ENCODE data around the gene MYO15B.

Gene MYO15B

GRCh38 chr17:75561927-75562603 is 25.5 kb upstream of the MYO15B start:
- peaks cover 16% of the 10 kb centered on the region for H3K36me3 ChIP-seq (ENCODE audit: insufficient read depth, low read depth, low read length)
- H3K9me3 ChIP-seq (ENCODE audit: insufficient read depth, low read depth, low read length) = no peaks in the 10 kb centered on the region
- no peak overlapping the region for H3K4me3 ChIP-seq (ENCODE audit: low read length)
- no peak overlapping the region for H3K9ac ChIP-seq (ENCODE audit: low read depth, low read length)
- no peaks in the 10 kb centered on the region for H3K27me3 ChIP-seq (ENCODE audit: insufficient read depth, low read length)
- no peak overlapping the region for H3K27ac ChIP-seq (ENCODE audit: low read length)
- no peaks in the 10 kb centered on the region for H3K4me1 ChIP-seq (ENCODE audit: insufficient read depth, low read length)

DNA sequence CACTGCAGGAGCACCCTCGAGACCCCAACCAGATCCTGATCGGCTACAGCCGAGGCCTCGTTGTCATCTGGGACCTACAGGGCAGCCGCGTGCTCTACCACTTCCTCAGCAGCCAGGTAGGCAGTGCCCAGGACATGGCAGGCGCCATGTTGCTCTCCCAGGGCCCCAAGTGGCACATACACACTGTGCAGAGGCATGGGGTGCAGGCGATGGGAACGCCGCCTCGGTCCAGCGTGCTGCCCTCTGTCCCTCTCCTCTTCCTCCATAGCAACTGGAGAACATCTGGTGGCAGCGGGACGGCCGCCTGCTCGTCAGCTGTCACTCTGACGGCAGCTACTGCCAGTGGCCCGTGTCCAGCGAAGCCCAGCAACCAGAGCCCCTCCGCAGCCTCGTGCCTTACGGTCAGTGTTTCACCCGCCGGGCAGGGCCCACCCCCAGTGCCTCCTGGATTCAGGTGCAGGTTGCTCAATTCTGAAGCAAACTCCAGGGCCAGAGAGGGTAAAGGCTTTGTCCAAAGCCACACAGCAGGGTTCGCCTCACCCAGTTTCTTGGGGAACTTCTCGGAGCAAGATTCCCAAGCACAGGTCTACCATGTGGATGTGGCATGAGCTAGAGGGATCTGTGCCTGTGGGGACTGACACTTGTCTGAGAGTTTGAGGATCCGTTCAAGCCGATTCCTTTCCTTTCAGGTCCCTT is 24.4 kb upstream of the MYO15B start:
- peaks cover 16% of the 10 kb centered on the region for H3K36me3 ChIP-seq (ENCODE audit: insufficient read depth, low read depth, low read length)
- no peaks in the 10 kb centered on the region for H3K27me3 ChIP-seq (ENCODE audit: insufficient read depth, low read length)
- no peak overlapping the region for H3K4me3 ChIP-seq (ENCODE audit: low read length)
- no peak overlapping the region for H3K27ac ChIP-seq (ENCODE audit: low read length)
- H3K9ac ChIP-seq (ENCODE audit: low read depth, low read length) = no peak overlapping the region
- no peaks in the 10 kb centered on the region for H3K4me1 ChIP-seq (ENCODE audit: insufficient read depth, low read length)
- H3K9me3 ChIP-seq (ENCODE audit: insufficient read depth, low read depth, low read length) = no peaks in the 10 kb centered on the region

DNA sequence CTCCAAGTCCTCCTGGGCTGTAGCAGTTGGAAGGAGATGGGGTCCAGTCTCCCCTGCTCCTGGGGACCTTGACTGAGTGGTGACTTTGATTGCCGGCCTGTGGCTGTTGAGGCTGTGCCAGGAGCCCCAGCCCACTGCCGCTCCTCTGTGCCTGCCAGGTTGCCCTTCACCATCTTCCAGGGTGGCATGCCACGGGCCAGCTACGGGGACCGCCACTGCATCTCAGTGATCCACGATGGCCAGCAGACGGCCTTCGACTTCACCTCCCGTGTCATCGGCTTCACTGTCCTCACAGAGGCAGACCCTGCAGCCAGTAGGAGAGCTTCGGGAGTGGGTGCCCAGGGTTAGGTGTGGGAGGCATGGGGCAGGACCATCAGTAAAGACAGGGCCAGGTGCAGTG is 23.4 kb upstream of the MYO15B start:
- no peaks in the 10 kb centered on the region for H3K9me3 ChIP-seq (ENCODE audit: insufficient read depth, low read depth, low read length)
- no peaks in the 10 kb centered on the region for H3K4me1 ChIP-seq (ENCODE audit: insufficient read depth, low read length)
- H3K4me3 ChIP-seq (ENCODE audit: low read length) = no peak overlapping the region
- peaks cover 16% of the 10 kb centered on the region for H3K36me3 ChIP-seq (ENCODE audit: insufficient read depth, low read depth, low read length)
- no peak overlapping the region for H3K9ac ChIP-seq (ENCODE audit: low read depth, low read length)
- H3K27ac ChIP-seq (ENCODE audit: low read length) = no peak overlapping the region
- H3K27me3 ChIP-seq (ENCODE audit: insufficient read depth, low read length) = no peaks in the 10 kb centered on the region

DNA sequence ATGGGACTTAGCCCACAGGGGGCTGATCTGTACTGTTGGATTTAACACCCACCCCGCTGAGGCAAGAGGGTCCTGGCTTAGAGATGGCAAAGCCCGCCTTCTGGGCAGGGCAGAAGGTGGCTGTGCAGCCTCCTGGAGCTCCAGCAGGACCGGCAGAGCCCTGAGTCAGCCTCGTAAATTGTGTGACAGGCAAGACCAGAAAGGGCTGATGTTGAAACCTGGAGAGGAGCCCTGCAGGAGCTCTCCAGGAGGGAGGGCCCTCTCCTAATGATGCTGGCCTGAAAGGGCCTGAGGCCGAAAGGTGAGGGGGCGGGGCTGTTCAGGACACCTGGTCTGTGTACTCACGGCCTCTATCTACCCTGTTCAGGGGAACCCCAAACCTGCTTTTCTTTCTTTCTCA is 22.5 kb upstream of the MYO15B start:
- Histone ChIP-seq H3K36me3 (ENCODE audit: insufficient read depth, low read depth, low read length) (peaks cover 16% of the 10 kb centered on the region), H3K27me3 (ENCODE audit: insufficient read depth, low read length) (no peaks in the 10 kb centered on the region)

DNA sequence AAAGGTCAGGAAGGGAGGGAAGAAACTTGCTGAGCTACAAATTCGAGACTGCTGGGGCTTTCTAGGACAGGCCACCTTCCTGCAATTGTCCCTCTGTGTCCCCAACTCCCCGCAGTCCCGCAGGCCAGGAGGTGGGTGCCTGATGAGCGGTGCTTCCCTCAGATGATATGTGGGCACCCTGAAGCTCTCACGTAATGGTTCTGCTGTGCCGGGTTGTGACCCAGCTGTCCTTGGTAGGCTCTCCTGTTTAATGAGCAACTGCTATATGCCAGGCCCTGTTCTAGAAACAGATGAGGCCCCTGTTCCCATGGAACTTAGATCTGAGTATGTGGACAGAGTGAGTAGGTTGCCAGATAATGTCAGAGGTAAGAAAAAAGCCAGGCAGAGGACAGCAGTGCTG is 22.0 kb upstream of the MYO15B start:
- Histone ChIP-seq H3K27me3 (ENCODE audit: insufficient read depth, low read length) (no peaks in the 10 kb centered on the region), H3K27ac (ENCODE audit: low read length) (no peak overlapping the region), H3K9me3 (ENCODE audit: insufficient read depth, low read depth, low read length) (no peaks in the 10 kb centered on the region), H3K4me1 (ENCODE audit: insufficient read depth, low read length) (no peaks in the 10 kb centered on the region), H3K4me3 (ENCODE audit: low read length) (no peak overlapping the region), H3K36me3 (ENCODE audit: insufficient read depth, low read depth, low read length) (peaks cover 16% of the 10 kb centered on the region), H3K9ac (ENCODE audit: low read depth, low read length) (no peak overlapping the region)

More for the DNA sequence above, 22.5 kb upstream of the MYO15B start:
- Histone ChIP-seq H3K4me3 (ENCODE audit: low read length) (no peak overlapping the region), H3K9ac (ENCODE audit: low read depth, low read length) (no peak overlapping the region), H3K4me1 (ENCODE audit: insufficient read depth, low read length) (no peaks in the 10 kb centered on the region), H3K27ac (ENCODE audit: low read length) (no peak overlapping the region), H3K9me3 (ENCODE audit: insufficient read depth, low read depth, low read length) (no peaks in the 10 kb centered on the region)

DNA sequence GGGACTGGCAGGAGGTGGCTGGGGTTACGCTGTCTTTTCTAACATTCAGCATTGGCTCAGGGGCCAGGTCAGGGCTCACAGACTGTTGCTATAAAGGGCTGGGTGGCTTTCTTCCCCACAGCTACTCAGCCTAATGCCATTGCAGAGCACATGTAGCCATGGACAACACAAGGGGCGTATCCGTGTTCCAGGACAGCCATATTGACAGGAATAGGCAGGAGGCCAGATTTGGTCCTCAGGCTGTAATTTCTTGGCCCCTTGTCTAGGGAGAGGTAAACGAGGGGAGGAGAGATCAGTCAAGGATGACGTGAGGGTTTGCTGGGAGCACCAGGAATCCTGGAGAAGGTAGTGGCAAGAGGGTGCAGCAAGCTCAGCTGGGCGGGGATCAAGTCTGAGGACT is 21.2 kb upstream of the MYO15B start:
- Histone ChIP-seq H3K4me1 (ENCODE audit: insufficient read depth, low read length) (no peaks in the 10 kb centered on the region), H3K36me3 (ENCODE audit: insufficient read depth, low read depth, low read length) (peaks cover 16% of the 10 kb centered on the region), H3K27me3 (ENCODE audit: insufficient read depth, low read length) (no peaks in the 10 kb centered on the region), H3K27ac (ENCODE audit: low read length) (no peak overlapping the region), H3K9me3 (ENCODE audit: insufficient read depth, low read depth, low read length) (no peaks in the 10 kb centered on the region), H3K4me3 (ENCODE audit: low read length) (no peak overlapping the region), H3K9ac (ENCODE audit: low read depth, low read length) (no peak overlapping the region)

GRCh38 chr17:75566834-75567233 is 20.8 kb upstream of the MYO15B start:
- Histone ChIP-seq H3K27ac (ENCODE audit: low read length) (no peak overlapping the region), H3K9me3 (ENCODE audit: insufficient read depth, low read depth, low read length) (no peaks in the 10 kb centered on the region), H3K27me3 (ENCODE audit: insufficient read depth, low read length) (no peaks in the 10 kb centered on the region), H3K36me3 (ENCODE audit: insufficient read depth, low read depth, low read length) (peaks cover 16% of the 10 kb centered on the region), H3K9ac (ENCODE audit: low read depth, low read length) (no peak overlapping the region), H3K4me3 (ENCODE audit: low read length) (no peak overlapping the region), H3K4me1 (ENCODE audit: insufficient read depth, low read length) (no peaks in the 10 kb centered on the region)

DNA sequence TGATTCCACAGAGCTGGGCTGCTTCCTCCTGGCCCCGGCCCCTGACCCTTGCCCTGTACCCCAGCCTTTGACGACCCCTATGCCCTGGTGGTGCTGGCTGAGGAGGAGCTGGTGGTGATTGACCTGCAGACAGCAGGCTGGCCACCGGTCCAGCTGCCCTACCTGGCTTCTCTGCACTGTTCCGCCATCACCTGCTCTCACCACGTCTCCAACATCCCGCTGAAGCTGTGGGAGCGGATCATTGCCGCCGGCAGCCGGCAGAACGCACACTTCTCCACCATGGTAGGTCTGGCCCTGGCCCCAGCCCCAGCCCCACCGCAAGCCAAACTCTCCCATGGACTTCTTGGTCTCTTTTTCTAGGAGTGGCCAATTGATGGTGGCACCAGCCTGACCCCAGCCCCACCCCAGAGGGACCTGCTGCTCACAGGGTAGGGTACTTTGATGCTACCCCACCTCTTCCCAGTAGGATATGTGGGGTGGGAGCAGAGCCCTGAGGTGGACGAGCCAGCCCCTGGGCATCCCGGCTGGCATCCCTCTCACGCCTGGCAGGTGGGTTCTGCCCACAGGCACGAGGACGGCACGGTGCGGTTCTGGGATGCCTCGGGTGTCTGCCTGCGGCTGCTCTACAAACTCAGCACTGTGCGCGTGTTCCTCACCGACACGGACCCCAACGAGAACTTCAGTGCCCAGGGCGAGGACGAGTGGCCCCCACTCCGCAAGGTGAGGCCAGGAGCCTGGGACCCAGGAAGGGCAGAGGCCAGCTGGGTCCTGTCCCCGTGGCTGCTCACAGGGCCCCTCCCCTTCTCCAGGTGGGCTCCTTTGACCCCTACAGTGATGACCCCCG is 19.0 kb upstream of the MYO15B start:
- Histone ChIP-seq H3K27me3 (ENCODE audit: insufficient read depth, low read length) (no peaks in the 10 kb centered on the region), H3K9me3 (ENCODE audit: insufficient read depth, low read depth, low read length) (no peaks in the 10 kb centered on the region), H3K27ac (ENCODE audit: low read length) (no peak overlapping the region)

GRCh38 chr17:75570034-75570676 is 17.4 kb upstream of the MYO15B start:
- Histone ChIP-seq H3K4me1 (ENCODE audit: insufficient read depth, low read length) (no peaks in the 10 kb centered on the region), H3K9me3 (ENCODE audit: insufficient read depth, low read depth, low read length) (no peaks in the 10 kb centered on the region), H3K4me3 (ENCODE audit: low read length) (no peak overlapping the region), H3K27me3 (ENCODE audit: insufficient read depth, low read length) (no peaks in the 10 kb centered on the region), H3K9ac (ENCODE audit: low read depth, low read length) (no peak overlapping the region), H3K36me3 (ENCODE audit: insufficient read depth, low read depth, low read length) (no peaks in the 10 kb centered on the region), H3K27ac (ENCODE audit: low read length) (no peak overlapping the region)

More for the DNA sequence above, 19.0 kb upstream of the MYO15B start:
- Histone ChIP-seq H3K36me3 (ENCODE audit: insufficient read depth, low read depth, low read length) (peaks cover 8% of the 10 kb centered on the region), H3K9ac (ENCODE audit: low read depth, low read length) (no peak overlapping the region), H3K4me3 (ENCODE audit: low read length) (no peak overlapping the region), H3K4me1 (ENCODE audit: insufficient read depth, low read length) (no peaks in the 10 kb centered on the region)

- no peaks in the 10 kb centered on the region for H3K36me3 ChIP-seq (ENCODE audit: insufficient read depth, low read depth, low read length)
- H3K27me3 ChIP-seq (ENCODE audit: insufficient read depth, low read length) = no peaks in the 10 kb centered on the region
- H3K4me3 ChIP-seq (ENCODE audit: low read length) = no peak overlapping the region
- H3K4me1 ChIP-seq (ENCODE audit: insufficient read depth, low read length) = no peaks in the 10 kb centered on the region
- H3K9me3 ChIP-seq (ENCODE audit: insufficient read depth, low read depth, low read length) = no peaks in the 10 kb centered on the region
- no peak overlapping the region for H3K9ac ChIP-seq (ENCODE audit: low read depth, low read length)
- H3K27ac ChIP-seq (ENCODE audit: low read length) = no peak overlapping the region
Observed at GRCh38 chr17:75570772-75571171, 16.8 kb upstream of the MYO15B start.

GRCh38 chr17:75571197-75571884 is 16.3 kb upstream of the MYO15B start:
- Histone ChIP-seq H3K27me3 (ENCODE audit: insufficient read depth, low read length) (no peaks in the 10 kb centered on the region), H3K9me3 (ENCODE audit: insufficient read depth, low read depth, low read length) (no peaks in the 10 kb centered on the region), H3K36me3 (ENCODE audit: insufficient read depth, low read depth, low read length) (no peaks in the 10 kb centered on the region), H3K9ac (ENCODE audit: low read depth, low read length) (no peak overlapping the region), H3K4me3 (ENCODE audit: low read length) (no peak overlapping the region), H3K4me1 (ENCODE audit: insufficient read depth, low read length) (no peaks in the 10 kb centered on the region), H3K27ac (ENCODE audit: low read length) (no peak overlapping the region)

Data from iPS-20b (cell line).